NCI-H510A treated with DMSO at 0.1 percent for 48 hours (cell line): Measurements from ENCODE around the gene LPP.

ENCODE experiments used
- DNase-seq: peaks from one replicate; lab custom pipeline; 2025; lab: John Stamatoyannopoulos, UW

Gene LPP

GRCh38 chr3:188220988-188221818, 67.2 kb downstream of the LPP start:
- DNase-seq: no peak

GRCh38 chr3:188223936-188224335, 70.0 kb downstream of the LPP start:
- no peak for DNase-seq

- DNase-seq: no peak
These were observed 73.5 kb downstream of the LPP start for GRCh38 chr3:188227442-188227841.

- DNase-seq: no peak
These were observed 75.2 kb downstream of the LPP start for GRCh38 chr3:188229177-188229576.

- DNase-seq: no peak
These were observed 75.8 kb downstream of the LPP start for GRCh38 chr3:188229726-188230125.

- no peak for DNase-seq
These were observed 77.0 kb downstream of the LPP start for GRCh38 chr3:188230962-188231361.

- no peak for DNase-seq
These were observed 77.5 kb downstream of the LPP start for GRCh38 chr3:188231456-188231855.

GRCh38 chr3:188232656-188233055, 78.7 kb downstream of the LPP start:
- DNase-seq: no peak

GRCh38 chr3:188233320-188233719, 79.4 kb downstream of the LPP start:
- no peak for DNase-seq

- no peak for DNase-seq
These were observed 80.2 kb downstream of the LPP start for GRCh38 chr3:188234132-188234531.

- no peak for DNase-seq
These were observed 82.3 kb downstream of the LPP start for GRCh38 chr3:188236271-188236670.

- DNase-seq: peak; percentile 14
These were observed 85.1 kb downstream of the LPP start for GRCh38 chr3:188239035-188239434.

- peak; percentile 10 for DNase-seq
These were observed 85.6 kb downstream of the LPP start for GRCh38 chr3:188239577-188239976.

GRCh38 chr3:188240189-188240981, 86.4 kb downstream of the LPP start:
- DNase-seq: no peak

GRCh38 chr3:188241072-188241471, 87.1 kb downstream of the LPP start:
- DNase-seq: peak; percentile 68

- DNase-seq: no peak
These were observed 87.9 kb downstream of the LPP start for GRCh38 chr3:188241883-188242282.

GRCh38 chr3:188242436-188243123, 88.6 kb downstream of the LPP start:
- DNase-seq: no peak

GRCh38 chr3:188243124-188243795, 89.3 kb downstream of the LPP start:
- no peak for DNase-seq

GRCh38 chr3:188244395-188244861, 90.5 kb downstream of the LPP start:
- no peak for DNase-seq

- no peak for DNase-seq
These were observed 92.9 kb downstream of the LPP start for GRCh38 chr3:188246905-188247304.

GRCh38 chr3:188248036-188248561, 94.1 kb downstream of the LPP start:
- no peak for DNase-seq
